GM19468 (cell line): ENCODE data around the gene ST7.

Experiments used
- ATAC-seq: cut with Tn5 transposase; IDR thresholded peaks from one replicate; pipeline ENCODE4 v1.9.1; 2021; ENCODE audit warnings: mild to moderate bottlenecking, moderate library complexity, moderate number of reproducible peaks; ENCODE audit not compliant: unreplicated experiment; ENCODE audit errors: extremely low read depth

The ST7 gene

DNA sequence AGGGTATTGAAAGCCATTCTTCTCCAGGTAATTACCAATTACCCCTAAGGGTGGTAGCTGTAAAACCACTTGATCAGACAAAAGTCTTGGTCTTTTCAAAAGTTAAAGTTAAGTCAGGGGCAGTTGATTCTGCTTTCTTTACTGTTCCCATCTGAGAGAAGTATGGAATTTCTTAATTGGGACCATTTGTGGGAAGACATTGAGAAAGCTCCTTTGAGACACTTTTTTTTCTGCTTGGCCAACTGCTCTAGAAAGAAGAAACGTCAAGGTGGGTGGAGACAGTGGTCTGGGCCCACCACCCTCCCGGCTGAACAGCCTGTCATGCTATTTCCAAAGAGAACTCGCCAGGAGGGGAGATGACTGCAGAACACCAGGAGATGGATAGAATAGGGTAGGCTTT is 324.3 kb downstream of the ST7 start:
- ATAC-seq = no peak

DNA sequence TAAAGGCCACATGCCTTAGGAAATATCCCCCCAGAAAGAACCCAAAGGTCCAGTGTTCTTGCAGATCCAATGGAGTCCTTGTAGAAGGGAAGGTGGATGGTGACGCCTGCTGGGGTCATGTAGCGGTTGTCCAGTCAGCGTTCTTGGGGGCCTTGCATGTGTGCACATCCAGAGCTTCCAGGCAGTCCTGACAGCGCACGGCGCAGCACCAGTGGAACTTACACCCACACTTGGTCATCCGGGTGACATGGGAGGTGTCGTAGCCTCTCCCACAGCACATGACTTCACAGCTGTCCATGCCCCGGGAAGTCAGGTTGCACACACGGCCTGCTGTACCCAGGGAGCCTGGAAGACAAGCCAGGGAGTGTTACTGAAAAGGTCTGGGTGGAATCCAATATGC is 324.7 kb downstream of the ST7 start:
- ATAC-seq = no peak

DNA sequence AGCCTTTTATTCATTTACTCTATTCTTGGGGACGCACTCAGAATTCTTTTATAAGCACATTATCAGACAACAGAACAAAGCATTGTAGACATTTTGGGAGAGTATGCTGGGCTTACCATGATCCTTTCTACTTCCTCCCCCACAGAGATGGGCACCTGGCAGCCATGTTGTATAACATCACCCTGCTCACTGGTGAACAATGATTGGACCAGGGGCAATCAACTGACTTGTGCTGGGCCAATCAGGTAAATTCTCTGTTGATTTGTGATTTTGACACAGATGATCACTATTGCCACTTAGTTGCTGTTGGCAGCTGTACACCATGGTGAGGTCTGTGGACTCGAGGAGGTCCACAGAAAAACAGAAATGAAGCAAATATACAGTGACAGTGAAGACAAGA is 325.9 kb downstream of the ST7 start:
- ATAC-seq = no peak
